ENCODE measurements around the gene DHX40. TPM values are rescaled to one million over a fixed set of nuclear protein-coding genes. Genes with fewer than 3 reads are reported as not detected.

DHX40 gene
- total and polyA plus RNA-seq, 2 of the 8 experiments (the other 6 are each of a cell fraction or from before 2014, with no cell fraction given): 13.5 to 28.3 TPM

Small RNA genes within 50 kb of the gene (small RNA-seq; reads per million reads assigned to genes)
- not detected for gene RNU4-13P (ENCODE audit: insufficient read depth)

Other genes with a start within 250 kb of the DHX40 start
- 3.2 and 3.5 TPM in 2 replicates for gene YPEL2, start 234.0 kb upstream of the DHX40 start, total RNA-seq (2021; fragmentation: NEBNext Ultra II Directional; extraction: Animal tissue kit (Norgen Biotek cat#: 25700))
- 1.4 and 1.6 TPM in 2 replicates for gene YPEL2, start 234.0 kb upstream of the DHX40 start, polyA plus RNA-seq (2011; rRNA removed)
- 279 and 283 TPM in 2 replicates for gene CLTC, start 54.3 kb downstream of the DHX40 start, total RNA-seq (2021; fragmentation: NEBNext Ultra II Directional; extraction: Animal tissue kit (Norgen Biotek cat#: 25700))
- 93.0 and 175 TPM in 2 replicates for gene CLTC, start 54.3 kb downstream of the DHX40 start, polyA plus RNA-seq (2011; rRNA removed)
- gene PTRH2, start 141.8 kb downstream of the DHX40 start, total RNA-seq (2021; fragmentation: NEBNext Ultra II Directional; extraction: Animal tissue kit (Norgen Biotek cat#: 25700)): 36.5 and 39.4 TPM in 2 replicates
- gene PTRH2, start 141.8 kb downstream of the DHX40 start, polyA plus RNA-seq (2011; rRNA removed): 23.9 and 43.2 TPM in 2 replicates
- gene VMP1, start 142.0 kb downstream of the DHX40 start, total RNA-seq (2021; fragmentation: NEBNext Ultra II Directional; extraction: Animal tissue kit (Norgen Biotek cat#: 25700)): 92.6 and 92.7 TPM in 2 replicates
- 28.1 and 45.0 TPM in 2 replicates for gene VMP1, start 142.0 kb downstream of the DHX40 start, polyA plus RNA-seq (2011; rRNA removed)